OCI-LY7 (cell line): ENCODE measurements around the gene ITGB7.

Experiments used
- CTCF ChIP-seq: fragments of 200-600 bp; sonication (generic); conservative IDR thresholded peaks from 2 replicates; pipeline ENCODE4 v1.5.1; 2014; ENCODE audit warnings: mild to moderate bottlenecking, antibody characterized with exemption, low read length, moderate library complexity, mixed read lengths
- EZH2phosphoT487 ChIP-seq: fragments of 200-600 bp; sonication (generic); IDR thresholded peaks from 2 replicates; pipeline ENCODE4 v1.6.1; 2018; ENCODE audit warnings: low read depth, borderline replicate concordance, mild to moderate bottlenecking, mixed run types, antibody characterized with exemption, low read length, moderate library complexity, mixed read lengths

- peak; percentile 66 for TF ChIP-seq CTCF
- no peak for TF ChIP-seq EZH2phosphoT487
Observed at GRCh38 chr12:53251477-53252348, 44.7 kb upstream of the ITGB7 start.
